Measurements from ENCODE around the gene PLA2R1.

DNA sequence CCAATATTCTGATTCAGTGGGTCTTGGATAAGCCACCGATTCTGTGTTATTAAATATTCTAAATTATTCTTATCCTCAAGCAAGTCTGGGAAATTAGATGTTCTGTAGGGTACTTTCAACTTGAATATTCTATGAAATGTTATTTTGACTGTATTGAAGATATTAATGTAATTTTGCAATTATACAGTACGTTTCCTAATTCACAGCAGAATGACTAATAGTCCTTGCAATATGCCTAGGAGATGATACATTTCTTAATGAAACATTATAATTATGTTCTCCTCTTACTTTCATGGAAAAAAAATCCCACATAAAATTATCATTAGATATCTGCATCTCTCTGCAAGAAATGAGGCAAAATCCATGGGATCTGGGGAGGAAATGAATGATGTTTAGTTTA is 46.2 kb upstream of the PLA2R1 start:
- TF ChIP-seq, protein P1, sequence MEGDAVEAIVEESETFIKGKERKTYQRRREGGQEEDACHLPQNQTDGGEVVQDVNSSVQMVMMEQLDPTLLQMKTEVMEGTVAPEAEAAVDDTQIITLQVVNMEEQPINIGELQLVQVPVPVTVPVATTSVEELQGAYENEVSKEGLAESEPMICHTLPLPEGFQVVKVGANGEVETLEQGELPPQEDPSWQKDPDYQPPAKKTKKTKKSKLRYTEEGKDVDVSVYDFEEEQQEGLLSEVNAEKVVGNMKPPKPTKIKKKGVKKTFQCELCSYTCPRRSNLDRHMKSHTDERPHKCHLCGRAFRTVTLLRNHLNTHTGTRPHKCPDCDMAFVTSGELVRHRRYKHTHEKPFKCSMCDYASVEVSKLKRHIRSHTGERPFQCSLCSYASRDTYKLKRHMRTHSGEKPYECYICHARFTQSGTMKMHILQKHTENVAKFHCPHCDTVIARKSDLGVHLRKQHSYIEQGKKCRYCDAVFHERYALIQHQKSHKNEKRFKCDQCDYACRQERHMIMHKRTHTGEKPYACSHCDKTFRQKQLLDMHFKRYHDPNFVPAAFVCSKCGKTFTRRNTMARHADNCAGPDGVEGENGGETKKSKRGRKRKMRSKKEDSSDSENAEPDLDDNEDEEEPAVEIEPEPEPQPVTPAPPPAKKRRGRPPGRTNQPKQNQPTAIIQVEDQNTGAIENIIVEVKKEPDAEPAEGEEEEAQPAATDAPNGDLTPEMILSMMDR (IDR thresholded peaks at IDR 0.05) = no peak
- no peak for TF ChIP-seq POLR2A (IDR thresholded peaks at IDR 0.05)
- TF ChIP-seq EP300 (IDR thresholded peaks at IDR 0.05) = no peak

Data from ovary (tissue), 3 donors.